H1 (cell line): Measurements from ENCODE around the gene TNNT3.

ENCODE experiments used
- CEBPB ChIP-seq: IDR thresholded peaks from 2 replicates; pipeline ENCODE4 v1.6.1; 2012; ENCODE audit warnings: low read depth, low read length
- EZH2 ChIP-seq: fragments of 200-600 bp; sonication (generic); IDR thresholded peaks from 2 replicates; pipeline ENCODE4 v1.7.1; 2012; ENCODE audit warnings: low read depth, mild to moderate bottlenecking, moderate library complexity, low read length, inconsistent platforms; ENCODE audit not compliant: severe bottlenecking
- POLR2A ChIP-seq, 2 experiments: IDR thresholded peaks; 1 replicate in 1 of 2; 2 replicates in 1 of 2; pipeline ENCODE4 v1.6.1; 2011; ENCODE audit warnings: low read depth in 2 of 2, low read length in 2 of 2, mild to moderate bottlenecking in 2 of 2; ENCODE audit errors: control extremely low read depth in 1 of 2
- RAD21 ChIP-seq, 2 experiments: IDR thresholded peaks in 1 of 2; conservative IDR thresholded peaks in 1 of 2; 2 replicates each; pipeline ENCODE4 v1.6.1; 2011; ENCODE audit warnings: low read depth in 2 of 2, low read length in 2 of 2, improper control_type of control experiment in 1 of 2, inconsistent platforms in 1 of 2, mild to moderate bottlenecking in 1 of 2, moderate library complexity in 1 of 2
- TF ChIP-seq, protein P1 (sequence below), 3 experiments: IDR thresholded peaks; 1 replicate in 2 of 3; 2 replicates in 1 of 3; pipeline versions ENCODE4 v1.5.1 to v1.6.1; 2011; ENCODE audit warnings: low read length in 3 of 3, mild to moderate bottlenecking in 3 of 3, inconsistent platforms in 2 of 3, low read depth in 1 of 3, moderate library complexity in 1 of 3; ENCODE audit not compliant: insufficient read depth in 1 of 3; ENCODE audit errors: control extremely low read depth in 1 of 3

DNA sequence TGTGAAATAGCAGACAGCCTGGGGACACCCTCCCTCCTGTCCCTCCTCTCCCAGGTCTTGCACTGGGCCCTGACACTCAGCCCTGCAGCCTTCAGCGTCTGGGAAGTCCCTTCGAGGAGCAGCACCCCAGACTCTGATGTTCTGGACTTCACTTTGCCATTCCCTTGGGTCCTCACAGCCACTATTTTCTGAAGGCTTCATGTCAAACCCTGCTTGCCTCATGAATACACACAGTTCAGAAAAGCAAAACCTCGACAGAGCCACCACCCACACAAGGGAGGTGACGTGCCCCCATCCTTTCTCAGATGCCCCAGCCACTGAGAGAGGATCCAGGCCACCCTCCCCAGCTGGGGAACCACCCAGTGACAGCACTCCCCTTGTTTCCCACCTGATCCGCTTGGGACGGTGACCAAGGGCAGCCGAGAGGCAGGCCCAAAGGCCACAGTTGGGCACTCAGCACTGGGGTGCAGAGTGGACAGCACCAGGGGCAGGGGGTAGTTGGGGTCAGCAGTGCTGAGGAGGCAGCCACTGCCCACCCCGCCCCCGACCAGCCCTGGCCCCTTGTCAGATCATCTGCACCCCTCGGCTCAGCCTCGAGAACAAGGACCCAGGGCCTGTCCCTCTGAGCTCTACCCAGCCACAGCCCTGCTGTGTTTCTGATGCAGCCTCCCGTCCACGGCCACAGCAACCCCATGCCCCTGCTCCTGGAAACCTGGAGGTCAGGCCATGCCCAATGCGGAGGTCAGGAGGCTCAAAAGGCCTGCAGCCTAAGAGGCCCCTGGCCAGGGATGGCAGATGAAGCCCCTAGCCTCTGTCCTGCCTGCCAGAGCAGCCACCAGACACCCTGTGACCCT, 3.1 kb upstream of the TNNT3 start:
- TF ChIP-seq POLR2A (IDR thresholded peaks at IDR 0.05; ENCODE audit: control extremely low read depth in 1 of 2, low read depth in 2 of 2, low read length in 2 of 2) (no peak), RAD21 (IDR thresholded peaks at IDR 0.05 in 1 of 2, conservative IDR thresholded peaks at IDR 0.05 in 1 of 2; ENCODE audit: low read depth in 2 of 2, low read length in 2 of 2) (no peak), CEBPB (no peak), EZH2 (no peak)
- TF ChIP-seq, protein P1, sequence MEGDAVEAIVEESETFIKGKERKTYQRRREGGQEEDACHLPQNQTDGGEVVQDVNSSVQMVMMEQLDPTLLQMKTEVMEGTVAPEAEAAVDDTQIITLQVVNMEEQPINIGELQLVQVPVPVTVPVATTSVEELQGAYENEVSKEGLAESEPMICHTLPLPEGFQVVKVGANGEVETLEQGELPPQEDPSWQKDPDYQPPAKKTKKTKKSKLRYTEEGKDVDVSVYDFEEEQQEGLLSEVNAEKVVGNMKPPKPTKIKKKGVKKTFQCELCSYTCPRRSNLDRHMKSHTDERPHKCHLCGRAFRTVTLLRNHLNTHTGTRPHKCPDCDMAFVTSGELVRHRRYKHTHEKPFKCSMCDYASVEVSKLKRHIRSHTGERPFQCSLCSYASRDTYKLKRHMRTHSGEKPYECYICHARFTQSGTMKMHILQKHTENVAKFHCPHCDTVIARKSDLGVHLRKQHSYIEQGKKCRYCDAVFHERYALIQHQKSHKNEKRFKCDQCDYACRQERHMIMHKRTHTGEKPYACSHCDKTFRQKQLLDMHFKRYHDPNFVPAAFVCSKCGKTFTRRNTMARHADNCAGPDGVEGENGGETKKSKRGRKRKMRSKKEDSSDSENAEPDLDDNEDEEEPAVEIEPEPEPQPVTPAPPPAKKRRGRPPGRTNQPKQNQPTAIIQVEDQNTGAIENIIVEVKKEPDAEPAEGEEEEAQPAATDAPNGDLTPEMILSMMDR (IDR thresholded peaks at IDR 0.05; ENCODE audit: control extremely low read depth in 1 of 3, insufficient read depth in 1 of 3, low read depth in 1 of 3, low read length in 3 of 3), result no peak
